KMS-11 (cell line): ENCODE data around the gene YY2.

ENCODE experiments used
- H2AFZ ChIP-seq: fragments of 200-600 bp; sonication (generic); 2 replicates; pipeline ENCODE4 v1.6.1; 2016; ENCODE audit warnings: antibody characterized with exemption, mixed run types, low read depth
- H3K27ac ChIP-seq: fragments of 200-600 bp; sonication (generic); 2 replicates; pipeline ENCODE4 v1.6.1; 2016; ENCODE audit warnings: mild to moderate bottlenecking, mixed run types
- H3K27me3 ChIP-seq: fragments of 200-600 bp; sonication (generic); 2 replicates; pipeline ENCODE4 v1.6.1; 2017; ENCODE audit warnings: mild to moderate bottlenecking, low read depth, mixed run types, moderate library complexity; ENCODE audit not compliant: insufficient read depth
- H3K36me3 ChIP-seq: fragments of 200-600 bp; sonication (generic); 2 replicates; pipeline ENCODE4 v1.6.1; 2017; ENCODE audit warnings: mild to moderate bottlenecking, mixed run types; ENCODE audit not compliant: insufficient read depth
- H3K4me1 ChIP-seq: fragments of 200-600 bp; sonication (generic); 2 replicates; pipeline ENCODE4 v1.6.1; 2016; ENCODE audit warnings: mild to moderate bottlenecking, low read depth, mixed run types; ENCODE audit not compliant: poor library complexity, severe bottlenecking
- H3K4me2 ChIP-seq: fragments of 200-600 bp; sonication (generic); 2 replicates; pipeline ENCODE4 v1.7.0; 2016; ENCODE audit warnings: mild to moderate bottlenecking, mixed run types
- H3K4me3 ChIP-seq: fragments of 200-600 bp; sonication (generic); IDR thresholded peaks from 2 replicates; pipeline ENCODE4 v1.6.1; 2017; ENCODE audit warnings: low read depth, low read length, mixed read lengths; ENCODE audit not compliant: insufficient read depth
- H3K79me2 ChIP-seq: fragments of 200-600 bp; sonication (generic); 2 replicates; pipeline ENCODE4 v1.6.1; 2016; ENCODE audit warnings: low read depth, mixed run types; ENCODE audit not compliant: insufficient read depth
- H3K9ac ChIP-seq: fragments of 200-600 bp; sonication (generic); 2 replicates; pipeline ENCODE4 v1.6.1; 2016; ENCODE audit warnings: mild to moderate bottlenecking, mixed run types
- H4K20me1 ChIP-seq: fragments of 200-600 bp; sonication (generic); 2 replicates; pipeline ENCODE4 v1.6.1; 2016; ENCODE audit warnings: mild to moderate bottlenecking, mixed run types; ENCODE audit not compliant: insufficient read depth
- TF ChIP-seq, protein P1 (sequence below): fragments of 200-600 bp; sonication (generic); conservative IDR thresholded peaks from 2 replicates; pipeline ENCODE4 v1.6.1; 2017; ENCODE audit warnings: low read depth, mild to moderate bottlenecking, antibody characterized with exemption, low read length, moderate library complexity, mixed read lengths

YY2 gene

DNA sequence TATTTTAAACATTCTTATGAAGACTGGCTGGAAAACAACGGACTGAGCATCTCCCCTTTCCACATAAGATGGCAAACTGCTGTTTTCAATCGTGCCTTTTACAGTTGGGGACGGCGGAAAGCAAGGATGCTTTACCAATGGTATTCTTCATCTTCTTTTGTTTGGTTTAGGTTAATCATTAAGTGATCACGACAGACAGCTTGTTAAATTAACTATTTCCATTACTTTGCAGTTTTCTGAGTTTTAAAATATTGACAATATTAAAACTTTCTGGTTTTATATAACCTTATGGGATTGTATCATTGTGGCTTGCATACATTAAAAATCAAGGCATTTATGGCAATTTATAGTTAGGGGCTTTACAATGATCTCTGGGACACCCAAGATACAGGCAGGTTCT is 12.6 kb upstream of the YY2 start:
- Histone ChIP-seq H3K9ac (no peak overlapping the region), H3K79me2 (peaks cover 11% of the 10 kb centered on the region; the same call in 1 of the 2 replicates), H3K4me3 (no peak overlapping the region), H3K4me1 (peaks cover 5% of the 10 kb centered on the region), H2AFZ (no peak overlapping the region), H3K27ac (no peak overlapping the region), H3K27me3 (no peaks in the 10 kb centered on the region), H3K4me2 (no peak overlapping the region), H4K20me1 (no peaks in the 10 kb centered on the region), H3K36me3 (no peaks in the 10 kb centered on the region)
- TF ChIP-seq, protein P1, sequence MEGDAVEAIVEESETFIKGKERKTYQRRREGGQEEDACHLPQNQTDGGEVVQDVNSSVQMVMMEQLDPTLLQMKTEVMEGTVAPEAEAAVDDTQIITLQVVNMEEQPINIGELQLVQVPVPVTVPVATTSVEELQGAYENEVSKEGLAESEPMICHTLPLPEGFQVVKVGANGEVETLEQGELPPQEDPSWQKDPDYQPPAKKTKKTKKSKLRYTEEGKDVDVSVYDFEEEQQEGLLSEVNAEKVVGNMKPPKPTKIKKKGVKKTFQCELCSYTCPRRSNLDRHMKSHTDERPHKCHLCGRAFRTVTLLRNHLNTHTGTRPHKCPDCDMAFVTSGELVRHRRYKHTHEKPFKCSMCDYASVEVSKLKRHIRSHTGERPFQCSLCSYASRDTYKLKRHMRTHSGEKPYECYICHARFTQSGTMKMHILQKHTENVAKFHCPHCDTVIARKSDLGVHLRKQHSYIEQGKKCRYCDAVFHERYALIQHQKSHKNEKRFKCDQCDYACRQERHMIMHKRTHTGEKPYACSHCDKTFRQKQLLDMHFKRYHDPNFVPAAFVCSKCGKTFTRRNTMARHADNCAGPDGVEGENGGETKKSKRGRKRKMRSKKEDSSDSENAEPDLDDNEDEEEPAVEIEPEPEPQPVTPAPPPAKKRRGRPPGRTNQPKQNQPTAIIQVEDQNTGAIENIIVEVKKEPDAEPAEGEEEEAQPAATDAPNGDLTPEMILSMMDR = no peak

DNA sequence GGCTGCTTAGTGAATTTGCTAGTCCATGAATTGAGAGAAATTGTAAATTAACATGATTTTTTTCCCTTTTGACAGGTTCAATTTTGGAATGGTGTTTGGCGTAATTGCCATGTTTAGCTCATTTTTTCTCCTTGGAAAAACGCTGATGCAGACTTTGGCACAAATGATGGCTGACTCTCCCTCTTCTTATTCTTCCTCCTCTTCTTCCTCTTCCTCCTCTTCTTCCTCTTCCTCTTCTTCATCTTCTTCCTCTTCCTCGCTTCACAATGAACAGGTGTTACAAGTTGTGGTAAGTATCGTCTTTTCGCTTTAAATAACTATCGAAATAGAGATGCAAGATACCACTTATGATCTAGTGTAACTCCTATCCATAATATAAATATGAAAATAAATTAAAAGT is 10.7 kb upstream of the YY2 start:
- TF ChIP-seq, protein P1 = no peak
- Histone ChIP-seq H3K36me3 (no peaks in the 10 kb centered on the region), H3K9ac (no peak overlapping the region), H4K20me1 (no peaks in the 10 kb centered on the region), H3K27me3 (no peaks in the 10 kb centered on the region), H3K79me2 (peaks cover 10% of the 10 kb centered on the region; the same call in 1 of the 2 replicates), H3K4me1 (no peaks in the 10 kb centered on the region), H2AFZ (no peak overlapping the region), H3K4me2 (no peak overlapping the region), H3K4me3 (no peak overlapping the region), H3K27ac (no peak overlapping the region)

DNA sequence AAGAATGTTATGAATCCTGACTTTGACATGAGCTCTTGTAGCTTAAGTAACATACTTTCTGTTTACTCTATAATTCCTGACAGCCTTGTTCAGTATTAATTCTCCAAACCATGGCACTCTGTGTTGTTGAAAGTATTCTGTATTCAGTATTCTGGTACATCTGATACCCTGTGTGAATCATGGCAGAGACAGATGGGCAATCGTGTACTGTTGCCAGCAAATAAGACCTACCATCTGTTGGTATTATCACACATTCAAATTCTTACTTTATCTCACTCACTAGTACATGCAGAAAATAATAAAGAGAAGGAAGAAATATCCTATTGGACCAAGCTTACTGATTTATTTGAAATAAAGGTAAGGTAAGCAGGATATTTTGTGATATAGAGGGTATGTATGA is 8.4 kb upstream of the YY2 start:
- Histone ChIP-seq H3K36me3 (no peaks in the 10 kb centered on the region), H3K27ac (no peak overlapping the region)
- TF ChIP-seq, protein P1 = no peak

DNA sequence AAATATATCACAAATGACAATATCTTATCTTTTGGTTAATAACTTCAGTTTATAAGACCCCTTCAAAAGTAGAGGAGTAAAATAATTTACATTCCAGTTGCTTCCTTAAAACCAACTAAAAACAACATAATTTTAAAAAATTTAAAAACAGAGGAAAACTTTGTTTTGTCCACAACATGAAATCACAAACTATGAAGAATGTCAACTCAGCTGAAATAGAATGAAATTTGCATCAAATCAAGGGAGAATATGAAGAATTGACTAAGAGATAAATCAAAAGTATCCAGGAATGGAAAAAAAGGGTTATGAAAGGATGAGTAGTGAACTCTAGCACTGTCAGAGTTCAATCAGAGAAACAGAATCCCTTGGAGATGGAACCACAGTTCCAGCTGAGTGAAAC is 2.2 kb upstream of the YY2 start:
- Histone ChIP-seq H3K9ac (no peak overlapping the region), H4K20me1 (no peaks in the 10 kb centered on the region), H3K4me2 (no peak overlapping the region), H3K27me3 (no peaks in the 10 kb centered on the region), H2AFZ (no peak overlapping the region), H3K79me2 (no peaks in the 10 kb centered on the region), H3K36me3 (no peaks in the 10 kb centered on the region), H3K4me1 (no peaks in the 10 kb centered on the region), H3K27ac (no peak overlapping the region), H3K4me3 (no peak overlapping the region)
- TF ChIP-seq, protein P1 = no peak

More for the DNA sequence above, 8.4 kb upstream of the YY2 start:
- H3K4me2 ChIP-seq = no peak overlapping the region
- no peaks in the 10 kb centered on the region for H3K4me1 ChIP-seq
- no peaks in the 10 kb centered on the region for H3K27me3 ChIP-seq
- H3K4me3 ChIP-seq = no peak overlapping the region
- H2AFZ ChIP-seq = no peak overlapping the region
- no peak overlapping the region for H3K9ac ChIP-seq
- no peaks in the 10 kb centered on the region for H3K79me2 ChIP-seq
- H4K20me1 ChIP-seq = no peaks in the 10 kb centered on the region
